G401 (cell line): ENCODE measurements around the gene TBC1D2. TPM values are rescaled to one million over a fixed set of nuclear protein-coding genes. Genes with fewer than 3 reads are reported as not detected.

Experiments used
- DNase-seq: peaks from one replicate; pipeline ENCODE4 v3.0.0-alpha.2; 2015; ENCODE audit warnings: low spot score
- in situ Hi-C: cut with HindIII; loops from 2 replicates; pipeline ENCODE4 v1.10.0; 2016; ENCODE audit warnings: low sequenced_read_pairs, mixed read lengths
- total RNA-seq: library from RNA; depleted of rRNA; stranded (reverse); fragments of >200 nt; shearing (Covaris generic); gene quantifications from 2 replicates; pipeline ENCODE4 v1.2.3, GENCODE V29; 2014

Gene TBC1D2
- total RNA-seq, 1 experiment from 2014 or later = 7.6 TPM

DNA sequence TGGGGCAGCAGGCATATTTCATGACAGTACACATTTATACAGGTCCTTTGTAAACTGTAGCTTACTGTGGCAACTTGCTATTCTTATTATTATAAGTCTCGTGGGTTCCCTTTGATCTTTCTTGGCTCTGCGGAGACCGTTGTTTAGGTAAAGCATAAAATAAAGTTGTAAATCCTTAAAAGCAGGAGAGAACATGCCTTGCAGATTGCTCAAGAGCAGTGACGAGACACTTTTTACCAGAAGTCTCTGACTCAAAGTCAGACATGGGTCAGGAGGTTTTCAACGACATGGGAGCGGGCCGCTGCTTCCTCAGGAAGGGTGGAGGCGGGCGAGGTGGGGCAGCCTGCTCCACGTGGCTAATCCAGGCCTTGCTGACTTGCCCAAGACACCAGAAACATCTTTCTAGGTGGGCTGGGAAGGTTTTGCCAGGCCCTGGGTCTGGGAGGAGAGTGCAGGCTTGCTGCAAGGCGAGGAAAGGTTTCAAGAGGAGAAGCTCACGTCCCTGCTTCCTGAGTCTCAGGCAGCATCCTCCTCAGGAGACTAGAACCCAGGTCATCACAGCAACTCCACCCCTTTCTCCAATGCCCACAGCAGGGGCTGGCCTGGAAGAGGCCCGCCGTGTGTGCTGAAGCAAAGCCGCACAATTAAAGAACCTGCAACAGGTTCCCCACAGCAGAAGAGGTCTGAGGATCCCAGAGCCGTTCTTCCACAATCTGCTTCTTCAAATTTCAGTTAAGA is 6.5 kb downstream of the TBC1D2 start:
- DNase-seq = no peak
- in situ Hi-C loops = no loop called here

DNA sequence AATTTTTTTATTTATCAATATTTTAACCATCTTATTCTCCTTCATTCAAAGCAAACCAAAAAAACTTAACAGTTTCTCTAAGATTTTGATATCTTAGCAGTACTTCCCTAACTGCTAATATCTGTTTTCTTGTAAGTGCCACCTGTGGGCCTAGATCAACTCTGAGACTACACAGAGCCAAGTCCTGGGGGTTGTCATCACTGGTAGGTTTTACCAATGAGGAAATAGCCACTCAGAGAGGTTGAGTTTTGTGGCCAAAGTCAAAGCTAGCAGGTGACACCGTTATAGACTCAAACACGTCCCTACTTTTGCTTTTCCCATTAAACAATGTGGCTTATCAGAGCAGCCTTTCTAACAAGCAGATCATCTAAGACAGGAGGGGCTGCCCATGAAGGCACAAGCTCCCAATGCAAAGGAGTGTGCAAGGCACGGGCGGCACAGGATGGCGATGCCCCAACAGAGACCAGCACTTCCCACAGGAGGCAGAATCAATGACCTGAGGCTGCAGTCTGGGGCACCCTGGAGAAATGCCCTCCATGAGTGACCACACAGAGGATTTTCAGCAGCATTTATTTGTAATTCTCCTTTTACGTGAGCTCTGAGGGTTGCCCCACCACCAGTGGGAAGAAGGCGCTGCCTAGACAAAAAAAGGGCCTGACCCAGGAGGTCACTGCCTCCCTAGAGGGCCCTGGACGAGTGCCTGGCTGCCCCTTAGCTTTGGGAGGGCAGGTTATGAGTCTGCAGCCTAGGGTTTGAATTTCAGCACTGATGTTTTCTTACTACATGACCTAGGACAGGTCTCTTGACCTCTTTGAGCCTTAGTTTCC is 7.4 kb downstream of the TBC1D2 start:
- in situ Hi-C loops = no loop called here
- no peak for DNase-seq

DNA sequence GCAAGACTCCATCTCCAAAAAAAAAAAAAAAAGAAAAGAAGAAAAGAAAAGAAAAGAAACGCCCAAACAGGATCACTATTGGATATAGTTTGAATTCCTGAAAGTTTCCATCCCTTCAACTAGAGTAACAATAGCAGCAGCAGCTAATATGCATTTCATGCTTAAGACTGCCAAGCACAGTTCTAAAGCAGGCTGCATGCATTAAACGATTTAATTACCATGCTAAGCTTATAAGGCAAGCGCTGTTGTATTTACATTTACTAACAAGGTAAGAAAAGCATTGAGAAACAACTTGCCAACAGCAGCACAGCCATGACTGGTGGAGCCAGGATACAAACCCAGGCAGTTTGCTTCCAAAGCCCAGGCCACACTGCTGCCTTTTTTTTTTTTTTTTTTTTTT is 13.0 kb downstream of the TBC1D2 start:
- in situ Hi-C loops = no loop called here

DNA sequence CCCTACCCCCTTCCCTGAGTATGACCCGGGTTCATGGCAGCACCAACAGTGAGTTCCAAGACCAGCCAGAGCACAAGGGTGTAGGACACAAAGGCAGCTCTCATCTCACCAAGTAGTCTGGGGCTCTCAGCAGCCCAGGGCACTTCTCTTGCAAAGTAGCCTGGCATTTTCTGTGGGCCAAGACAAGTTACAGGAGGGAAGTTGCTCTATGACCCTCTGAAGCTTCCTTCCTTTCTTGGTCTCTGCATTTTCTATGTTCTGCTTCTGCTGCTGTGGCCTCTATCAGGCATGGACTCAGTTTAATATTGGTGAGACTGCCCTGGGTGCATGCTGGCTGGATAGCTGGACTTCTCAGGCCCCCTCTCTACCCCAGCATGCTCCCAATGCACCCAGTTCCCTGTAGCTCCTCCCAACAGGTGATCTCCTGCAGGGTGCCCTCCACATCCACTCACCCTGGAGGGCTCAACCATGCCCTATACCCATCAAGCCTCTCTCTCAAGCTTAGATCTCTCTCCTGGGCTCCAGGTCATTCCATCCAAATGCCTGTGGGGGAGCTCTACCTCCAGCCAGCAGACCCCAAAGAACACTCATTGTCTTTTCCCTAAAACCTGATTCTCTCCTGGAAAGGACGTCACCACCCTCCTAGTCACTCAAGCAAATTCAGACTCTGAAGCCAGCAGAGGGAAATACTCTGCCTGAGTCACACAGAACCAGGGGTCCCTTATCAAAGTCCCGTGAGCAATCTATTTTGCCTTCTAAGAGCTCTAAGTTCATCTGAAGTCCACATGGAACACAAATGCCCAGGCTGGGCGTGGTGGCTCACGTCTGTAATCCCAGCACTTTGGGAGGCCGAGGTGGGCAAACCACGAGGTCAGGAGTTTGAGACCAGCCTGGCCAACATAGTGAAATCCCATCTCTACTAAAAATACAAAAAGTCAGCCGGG is 13.8 kb downstream of the TBC1D2 start:
- in situ Hi-C loops = no loop called here
- DNase-seq = no peak

More for the DNA sequence above, 13.0 kb downstream of the TBC1D2 start:
- DNase-seq = no peak

DNA sequence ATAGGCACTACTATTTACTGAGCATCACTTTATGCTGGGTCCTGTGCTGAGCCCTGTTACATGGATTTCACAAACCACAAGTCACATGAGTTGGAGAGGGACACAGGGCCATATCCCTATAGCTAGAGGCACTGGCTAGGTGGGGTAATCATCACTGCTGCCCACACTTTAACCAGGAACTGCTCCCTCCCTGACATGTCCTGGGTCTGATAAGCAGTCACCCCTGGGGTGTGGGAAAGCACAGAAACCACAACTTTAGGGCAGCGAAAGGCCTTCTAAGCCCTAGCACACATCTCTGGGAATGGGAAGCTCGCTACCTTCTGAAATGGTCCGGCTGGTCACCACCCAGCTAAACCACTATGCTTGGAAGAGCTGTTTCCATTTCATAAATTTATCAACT is 15.0 kb downstream of the TBC1D2 start:
- DNase-seq = no peak
- in situ Hi-C loops = no loop called here

DNA sequence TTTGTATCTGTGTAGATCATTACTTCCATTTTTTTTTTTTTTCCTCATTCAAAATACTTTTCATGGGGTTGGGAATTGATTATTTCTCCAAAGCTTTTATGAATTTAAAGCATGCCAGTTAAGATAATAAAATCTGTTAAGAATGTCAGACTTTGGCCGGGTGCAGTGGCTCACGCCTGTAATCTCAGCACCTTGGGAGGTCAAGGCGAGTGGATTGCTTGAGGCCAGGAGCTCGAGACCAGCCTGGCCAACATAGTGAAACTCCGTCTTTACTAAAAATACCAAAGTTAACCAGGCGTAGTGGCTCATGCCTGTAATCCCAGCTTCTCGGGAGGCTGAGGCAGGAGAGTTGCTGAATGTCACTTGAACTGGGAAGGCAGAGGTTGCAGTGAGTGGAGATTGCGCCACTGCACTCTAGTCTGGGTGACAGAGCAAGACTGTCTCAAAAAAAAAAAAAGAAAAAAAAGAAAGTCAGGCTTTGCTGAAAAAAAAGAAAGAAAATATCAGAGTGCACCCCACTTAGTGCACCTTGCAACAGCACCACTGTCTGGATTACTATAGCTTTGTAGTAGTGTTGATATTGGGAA is 18.5 kb downstream of the TBC1D2 start:
- DNase-seq = no peak
- in situ Hi-C loops = no loop called here

DNA sequence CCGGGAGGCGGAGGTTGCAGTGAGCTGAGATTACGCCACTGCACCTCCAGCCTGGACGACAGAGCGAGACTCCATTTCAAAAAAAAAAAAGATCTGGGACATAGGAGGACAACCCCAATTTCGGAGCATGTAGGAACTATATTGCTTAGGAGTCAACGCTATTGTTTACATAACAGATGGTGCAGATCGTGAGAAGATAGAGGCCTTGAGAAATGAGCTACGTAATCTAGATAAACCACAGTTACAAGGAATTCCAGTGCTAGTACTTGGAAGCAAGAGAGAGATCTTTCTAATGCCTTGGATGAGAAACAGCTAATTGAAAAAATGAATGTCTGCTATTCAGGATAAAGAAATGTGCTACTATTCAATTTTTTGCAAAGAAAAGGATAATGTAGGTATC is 20.3 kb downstream of the TBC1D2 start:
- in situ Hi-C loops = no loop called here
- no peak for DNase-seq

DNA sequence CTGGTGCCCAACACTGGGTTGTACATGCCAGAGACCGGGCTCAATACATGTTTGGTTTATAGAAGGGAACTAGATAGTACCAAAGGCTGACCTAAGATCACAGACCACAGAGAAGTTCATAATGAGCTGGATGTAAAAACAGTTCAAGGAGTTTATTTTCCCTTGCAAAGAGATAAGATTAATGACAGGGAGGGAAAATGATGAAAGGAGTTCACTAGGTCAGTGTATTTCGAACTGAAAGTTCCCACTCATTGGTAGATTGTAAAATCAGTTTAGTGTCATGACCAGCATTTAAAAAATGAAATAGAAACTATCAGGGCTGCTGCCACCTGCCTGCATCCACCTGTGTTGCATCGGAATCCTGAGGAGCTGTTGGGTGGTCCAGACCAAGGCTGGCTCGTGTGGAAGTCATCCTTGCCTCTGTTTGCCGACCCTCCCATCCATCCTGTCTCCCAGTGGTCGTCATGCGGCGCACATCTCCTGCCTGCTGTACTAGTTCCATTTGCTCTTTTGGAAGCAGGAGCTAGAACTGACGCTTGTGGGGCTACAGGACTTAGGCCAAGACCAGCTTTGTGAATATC is 21.1 kb downstream of the TBC1D2 start:
- DNase-seq = no peak
- in situ Hi-C loops = no loop called here

DNA sequence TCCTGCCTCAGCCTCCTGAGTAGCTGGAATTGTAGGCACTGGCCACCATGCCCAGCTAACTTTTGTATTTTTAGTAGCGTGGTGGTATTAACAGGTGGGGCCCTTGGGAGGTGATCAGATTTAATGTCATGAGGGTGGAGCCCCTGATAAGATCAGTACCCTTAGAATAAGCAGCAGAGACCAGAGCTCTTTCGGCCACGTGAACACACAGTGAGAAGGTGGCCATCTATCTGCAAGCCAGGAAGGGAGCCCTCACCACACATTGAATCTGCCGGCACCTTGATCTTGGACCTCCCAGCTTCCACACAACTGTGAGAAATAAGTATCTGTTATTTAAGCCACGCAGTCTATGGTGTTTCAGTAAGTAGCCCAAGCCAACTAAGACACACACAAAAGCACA is 22.5 kb downstream of the TBC1D2 start:
- no peak for DNase-seq
- in situ Hi-C loops = no loop called here

DNA sequence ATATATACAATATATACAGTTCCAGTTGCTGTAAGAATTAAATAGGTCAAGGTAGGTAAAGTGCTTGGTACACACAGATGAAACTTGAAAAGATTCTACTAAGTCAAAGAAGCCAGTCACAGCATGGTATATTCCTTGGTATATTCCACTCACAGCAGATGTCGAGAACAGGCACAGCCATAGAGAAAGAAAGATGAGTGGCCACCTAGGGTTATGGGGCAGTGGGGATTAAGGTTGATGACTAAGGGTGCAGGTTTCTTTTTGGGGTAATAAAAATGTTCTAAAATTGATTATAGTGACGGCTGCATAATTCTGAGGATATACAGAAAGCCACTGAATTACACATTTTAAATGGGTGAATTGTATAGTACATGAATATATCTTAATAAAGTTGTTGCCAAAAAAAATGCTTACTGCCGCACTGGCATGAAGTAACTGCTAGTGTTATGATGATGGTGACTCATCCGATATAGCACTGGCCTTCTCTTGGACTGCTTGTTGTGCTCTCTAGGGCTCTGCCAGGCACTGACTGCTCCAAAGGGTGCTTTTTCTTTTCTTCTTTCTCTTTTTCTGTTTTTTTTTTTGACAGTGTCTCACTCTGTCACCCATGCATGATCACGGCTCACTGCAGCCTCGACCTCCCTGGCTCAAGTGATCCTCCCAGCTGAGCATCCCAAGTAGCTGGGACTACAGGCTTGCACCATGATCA is 23.5 kb downstream of the TBC1D2 start:
- in situ Hi-C loops = no loop called here
- no peak for DNase-seq

DNA sequence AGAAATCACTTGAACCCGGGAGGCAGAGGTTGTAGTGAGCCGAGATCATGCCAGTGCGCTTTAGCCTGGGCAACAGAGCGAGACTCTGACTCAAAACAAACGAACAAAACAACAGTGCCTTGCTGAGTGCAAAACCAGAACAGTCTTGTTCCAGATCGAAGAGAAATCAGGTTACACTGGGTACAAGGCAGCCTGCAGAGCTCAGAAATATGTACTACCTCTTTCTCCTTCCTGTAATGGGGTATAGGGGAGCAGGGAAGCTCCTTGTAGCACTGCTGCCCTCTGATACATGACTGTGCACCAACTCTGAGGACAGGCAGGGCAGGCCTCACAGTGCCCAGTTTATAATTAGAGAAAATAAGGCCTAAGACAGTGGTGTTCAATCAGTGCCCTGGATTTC is 24.7 kb downstream of the TBC1D2 start:
- no peak for DNase-seq
- in situ Hi-C loops = no loop called here

DNA sequence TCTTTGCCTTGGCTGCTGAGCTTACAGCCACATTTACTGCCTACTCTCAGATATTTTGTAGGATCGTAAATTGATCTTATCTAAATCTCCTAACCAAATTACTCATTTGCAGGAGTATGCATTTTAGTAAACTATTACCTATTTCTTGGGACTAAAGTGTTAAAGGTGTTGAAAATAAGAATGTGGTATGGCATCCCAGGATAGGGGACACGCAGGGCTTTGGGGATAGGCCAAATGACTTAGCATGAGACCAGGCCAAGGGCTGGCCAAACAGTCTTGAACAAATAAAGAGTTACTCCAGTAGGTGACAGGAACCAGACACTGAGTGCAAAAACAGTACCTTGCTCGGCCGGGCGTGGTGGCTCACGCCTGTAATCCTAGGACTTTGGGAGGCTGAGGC is 25.1 kb downstream of the TBC1D2 start:
- no peak for DNase-seq
- in situ Hi-C loops = no loop called here

DNA sequence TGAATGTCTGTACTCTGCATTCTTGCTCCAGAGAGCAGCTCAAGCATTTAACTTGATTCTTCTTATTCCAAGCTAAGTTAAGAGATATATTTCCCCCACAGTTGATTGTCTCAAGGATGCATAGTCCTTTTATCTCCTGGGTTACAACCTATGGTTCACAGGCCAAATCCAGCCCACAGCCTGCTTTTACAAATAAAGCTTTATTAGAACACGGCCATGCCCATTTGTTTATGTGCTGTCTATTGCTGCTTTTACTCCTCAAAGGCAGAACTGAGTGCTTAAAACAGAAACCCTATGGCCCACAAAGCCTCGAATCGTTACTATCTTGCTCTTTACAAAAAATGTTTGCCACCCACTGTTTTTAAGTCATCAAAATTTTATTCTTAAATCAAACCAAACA is 25.8 kb downstream of the TBC1D2 start:
- in situ Hi-C loops = no loop called here
- DNase-seq = no peak

DNA sequence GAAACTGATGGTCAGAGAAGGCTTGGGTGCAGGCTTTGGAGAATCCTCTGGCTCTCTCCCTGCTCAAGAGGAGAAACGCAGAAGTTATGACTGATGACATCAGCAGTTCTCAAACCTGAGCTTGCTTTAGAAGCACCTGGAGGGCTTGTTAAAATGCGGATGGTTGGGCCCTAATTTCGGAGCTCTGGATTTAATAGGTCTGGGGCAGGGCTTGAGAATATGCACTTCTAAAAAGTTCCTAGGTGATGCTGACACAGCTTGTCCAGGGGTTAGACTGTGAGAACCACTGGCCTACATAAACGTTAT is 26.4 kb downstream of the TBC1D2 start:
- in situ Hi-C loops = no loop called here
- DNase-seq = no peak

DNA sequence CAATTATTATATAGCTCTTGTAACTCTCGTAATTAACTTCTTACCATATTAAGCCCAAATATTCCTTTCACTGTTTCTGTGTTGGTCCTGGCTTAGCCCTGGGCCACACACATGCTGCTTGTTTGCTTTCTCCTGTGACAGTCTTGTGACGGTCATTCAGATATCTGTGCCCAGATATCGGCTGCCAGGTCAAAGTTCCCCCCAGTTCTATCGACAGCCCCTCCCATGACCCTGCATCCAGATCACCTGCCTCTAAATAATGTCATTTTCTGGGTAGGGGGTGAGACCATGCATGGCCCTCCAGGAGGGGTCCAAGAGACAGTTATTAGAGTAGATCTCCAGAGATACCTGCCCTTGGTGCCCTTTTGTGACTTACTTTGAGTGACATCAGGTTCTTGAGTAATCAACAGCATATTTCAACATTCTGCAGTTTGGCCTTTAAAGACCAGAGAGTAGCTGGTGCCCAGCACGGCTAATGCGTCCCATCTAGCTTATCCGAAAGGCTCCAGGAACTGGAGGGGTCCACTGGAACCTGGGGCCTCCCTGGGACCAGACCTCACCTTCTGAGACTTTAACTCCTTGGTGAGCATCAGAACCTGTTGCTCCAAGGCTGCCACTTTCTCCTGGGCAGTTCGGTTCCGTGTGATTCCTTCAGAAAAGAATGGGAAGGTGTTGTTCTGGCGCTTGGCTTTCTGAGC is 26.9 kb downstream of the TBC1D2 start:
- in situ Hi-C loops = no loop called here
- no peak for DNase-seq

DNA sequence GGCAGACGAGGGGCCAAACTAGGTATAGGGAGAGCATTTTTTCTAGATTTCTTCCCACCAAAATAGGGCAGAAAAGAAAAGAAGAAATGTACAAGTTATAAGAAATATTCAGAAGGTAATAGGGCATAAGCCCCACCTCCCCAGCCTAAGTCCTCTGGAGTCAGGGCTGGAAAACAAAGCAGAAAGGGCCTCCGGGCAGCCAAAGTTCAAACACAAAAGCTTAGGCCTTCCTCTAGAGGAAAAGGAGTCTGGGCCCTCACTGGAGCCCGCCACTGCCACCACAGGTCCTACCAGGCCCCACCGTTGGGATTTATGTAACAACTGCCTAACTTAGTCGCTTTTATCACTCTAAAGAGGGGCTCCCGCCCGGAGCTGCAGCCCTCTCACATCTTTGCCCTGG is 27.6 kb downstream of the TBC1D2 start:
- DNase-seq = no peak
- in situ Hi-C loops = no loop called here

DNA sequence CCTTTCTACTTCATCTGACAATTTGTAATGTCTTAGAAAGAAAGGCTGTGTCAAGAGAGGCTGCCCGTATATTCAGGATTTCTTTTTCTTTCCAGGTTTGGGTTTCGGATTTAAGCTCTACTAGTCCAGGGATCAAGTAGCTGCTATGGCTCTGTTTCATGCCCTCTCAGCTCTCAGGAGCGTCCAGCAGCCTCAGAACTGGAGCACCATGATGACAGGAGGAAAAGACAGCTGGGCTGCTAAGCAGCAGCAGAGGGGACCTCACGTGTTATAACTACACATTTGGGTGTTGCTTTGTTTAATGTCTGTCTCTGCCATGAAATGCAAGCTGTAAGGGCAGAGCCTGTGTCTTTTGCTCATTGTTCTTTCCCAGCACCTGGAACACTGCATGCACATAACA is 28.5 kb downstream of the TBC1D2 start:
- in situ Hi-C loops = no loop called here
- no peak for DNase-seq

DNA sequence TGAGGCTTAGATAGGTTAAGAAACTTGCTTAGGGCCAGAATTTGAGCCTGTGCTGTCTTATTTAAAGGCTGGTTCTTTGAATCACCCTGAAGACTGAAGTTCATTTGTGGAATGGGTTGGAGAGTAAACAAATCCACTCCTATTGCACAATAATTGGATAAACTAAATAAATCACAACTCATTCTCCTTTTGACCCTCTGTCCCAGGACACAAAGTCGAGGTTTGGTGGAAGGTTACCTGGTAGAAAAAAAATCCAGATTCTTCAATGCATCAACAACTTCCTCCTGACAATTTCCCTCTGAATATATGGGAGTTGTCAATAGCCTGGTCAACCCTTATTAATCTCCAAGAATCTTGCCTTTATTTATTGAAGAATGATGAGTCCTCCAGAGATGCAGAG is 28.9 kb downstream of the TBC1D2 start:
- in situ Hi-C loops = no loop called here
- no peak for DNase-seq
